Esophagus squamous epithelium (tissue), 4 donors: ENCODE measurements around the gene KAZALD1.

ENCODE experiments used
- POLR2A ChIP-seq, 4 donors: fragments of 450-650 bp; IDR thresholded peaks; one replicate each; pipeline ENCODE4 v1.6.1; 2017; ENCODE audit warnings: antibody characterized with exemption in 4 of 4, mild to moderate bottlenecking in 4 of 4, moderate library complexity in 3 of 4
- TF ChIP-seq, protein P1 (sequence below), 6 experiments: fragments of 450-650 bp in 4 of 6; fragments of 200-600 bp in 2 of 6; sonication (generic) in 2 of 6; IDR thresholded peaks; one replicate each; pipeline ENCODE4 v1.5.1; 2016 to 2019; ENCODE audit warnings: antibody characterized with exemption in 6 of 6, mild to moderate bottlenecking in 4 of 6, moderate library complexity in 4 of 6

DNA sequence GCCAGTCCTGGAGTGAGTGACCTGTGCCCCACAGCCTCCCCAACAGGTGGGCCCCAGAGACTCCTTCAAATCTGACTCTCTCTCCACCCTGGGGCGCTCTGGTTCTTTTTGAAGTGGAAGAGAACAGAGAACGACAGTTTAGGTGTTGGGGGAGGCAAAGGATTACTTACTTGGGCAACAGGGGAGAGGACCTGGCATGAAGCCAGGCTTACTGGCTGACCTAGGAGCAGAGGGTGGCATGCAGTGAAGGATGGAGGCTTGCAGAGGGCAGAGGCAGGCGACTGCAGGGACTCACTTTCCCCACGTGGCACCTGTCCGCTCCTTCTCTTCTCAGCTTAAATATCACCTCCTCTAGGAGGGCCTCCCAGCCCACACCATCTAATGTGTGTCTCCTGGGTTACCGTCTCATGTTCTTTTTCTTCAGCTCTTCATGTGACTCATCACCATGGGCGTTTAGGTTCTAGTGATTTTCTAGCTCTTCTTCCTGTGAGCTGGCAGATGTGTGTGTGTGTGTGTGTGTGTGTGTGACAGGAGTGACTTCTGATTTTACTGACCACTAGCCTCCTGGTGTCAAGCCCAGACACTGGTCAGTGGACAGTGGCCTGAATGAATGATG, 46.7 kb upstream of the KAZALD1 start:
- no peak for TF ChIP-seq POLR2A (IDR thresholded peaks at IDR 0.05)
- TF ChIP-seq, protein P1, sequence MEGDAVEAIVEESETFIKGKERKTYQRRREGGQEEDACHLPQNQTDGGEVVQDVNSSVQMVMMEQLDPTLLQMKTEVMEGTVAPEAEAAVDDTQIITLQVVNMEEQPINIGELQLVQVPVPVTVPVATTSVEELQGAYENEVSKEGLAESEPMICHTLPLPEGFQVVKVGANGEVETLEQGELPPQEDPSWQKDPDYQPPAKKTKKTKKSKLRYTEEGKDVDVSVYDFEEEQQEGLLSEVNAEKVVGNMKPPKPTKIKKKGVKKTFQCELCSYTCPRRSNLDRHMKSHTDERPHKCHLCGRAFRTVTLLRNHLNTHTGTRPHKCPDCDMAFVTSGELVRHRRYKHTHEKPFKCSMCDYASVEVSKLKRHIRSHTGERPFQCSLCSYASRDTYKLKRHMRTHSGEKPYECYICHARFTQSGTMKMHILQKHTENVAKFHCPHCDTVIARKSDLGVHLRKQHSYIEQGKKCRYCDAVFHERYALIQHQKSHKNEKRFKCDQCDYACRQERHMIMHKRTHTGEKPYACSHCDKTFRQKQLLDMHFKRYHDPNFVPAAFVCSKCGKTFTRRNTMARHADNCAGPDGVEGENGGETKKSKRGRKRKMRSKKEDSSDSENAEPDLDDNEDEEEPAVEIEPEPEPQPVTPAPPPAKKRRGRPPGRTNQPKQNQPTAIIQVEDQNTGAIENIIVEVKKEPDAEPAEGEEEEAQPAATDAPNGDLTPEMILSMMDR (IDR thresholded peaks at IDR 0.05): no peak
